ENCODE data around the gene SPZ1.
"Not testable (repeated sequence)": the region's sequence is repeated elsewhere in the genome, so short reads cannot be mapped to it uniquely, and the experiment has no call there.

The SPZ1 gene

GRCh38 chr5:80319702-80320101 lies at the start of gene SPZ1:
Gene SPZ1 (plus strand): TSS chr5:80320002. CDS start chr5:80320216, 214 bp downstream.
- no peak for DNase-seq

GRCh38 chr5:80270543-80270942 lies 49.3 kb upstream of the SPZ1 start:
- DNase-seq: not testable (repeated sequence)

GRCh38 chr5:80275347-80275746 lies 44.5 kb upstream of the SPZ1 start:
- DNase-seq: no peak

GRCh38 chr5:80276186-80276585 lies 43.6 kb upstream of the SPZ1 start:
- DNase-seq: no peak

- DNase-seq: no peak
Observed at GRCh38 chr5:80277191-80277590, 42.6 kb upstream of the SPZ1 start.

- DNase-seq: no peak
Observed at GRCh38 chr5:80282054-80282453, 37.7 kb upstream of the SPZ1 start.

- DNase-seq: no peak
Observed at GRCh38 chr5:80283360-80283759, 36.4 kb upstream of the SPZ1 start.

- DNase-seq: no peak
Observed at GRCh38 chr5:80284720-80285119, 35.1 kb upstream of the SPZ1 start.

- no peak for DNase-seq
Observed at GRCh38 chr5:80288177-80288576, 31.6 kb upstream of the SPZ1 start.

GRCh38 chr5:80289320-80289719 lies 30.5 kb upstream of the SPZ1 start:
- DNase-seq: no peak

GRCh38 chr5:80291761-80292160 lies 28.0 kb upstream of the SPZ1 start:
- no peak for DNase-seq

GRCh38 chr5:80296121-80296520 lies 23.7 kb upstream of the SPZ1 start:
- no peak for DNase-seq

GRCh38 chr5:80299601-80300000 lies 20.2 kb upstream of the SPZ1 start:
- DNase-seq: no peak

- no peak for DNase-seq
Observed at GRCh38 chr5:80300125-80300524, 19.7 kb upstream of the SPZ1 start.

- not testable (repeated sequence) for DNase-seq
Observed at GRCh38 chr5:80300796-80301195, 19.0 kb upstream of the SPZ1 start.

- DNase-seq: not testable (repeated sequence)
Observed at GRCh38 chr5:80301342-80301741, 18.5 kb upstream of the SPZ1 start.

- DNase-seq: no peak
Observed at GRCh38 chr5:80302636-80303035, 17.2 kb upstream of the SPZ1 start.

- no peak for DNase-seq
Observed at GRCh38 chr5:80308526-80308925, 11.3 kb upstream of the SPZ1 start.

GRCh38 chr5:80309871-80310665 lies 9.7 kb upstream of the SPZ1 start:
- DNase-seq: no peak

- DNase-seq: no peak
Observed at GRCh38 chr5:80315244-80315643, 4.6 kb upstream of the SPZ1 start.

- no peak for DNase-seq
Observed at GRCh38 chr5:80318212-80318611, 1.6 kb upstream of the SPZ1 start.

- no peak for DNase-seq
Observed at GRCh38 chr5:80324912-80325311, 5.1 kb downstream of the SPZ1 start.

GRCh38 chr5:80326468-80326867 lies 6.7 kb downstream of the SPZ1 start:
- no peak for DNase-seq

- DNase-seq: no peak
Observed at GRCh38 chr5:80337379-80337778, 17.6 kb downstream of the SPZ1 start.

GRCh38 chr5:80339116-80339515 lies 19.3 kb downstream of the SPZ1 start:
- no peak for DNase-seq

Measured in NCI-H1930 (cell line).